AG08395 (cell line): ENCODE data around the gene ZNF639.
A peak's percentile ranks its signal among the peaks of the same experiment; 100 is the strongest.
"Not testable (repeated sequence)": the region's sequence is repeated elsewhere in the genome, so short reads cannot be mapped to it uniquely, and the experiment has no call there.

Source experiments
- DNase-seq: peaks from one replicate; pipeline ENCODE4 v3.0.0; 2012; ENCODE audit warnings: mixed read lengths, low spot score

The ZNF639 gene

GRCh38 chr3:179322286-179323196, at the start of gene ZNF639:
Gene ZNF639 (plus strand): TSS chr3:179323031. CDS start chr3:179328294, 5,263 bp downstream.
- DNase-seq = peak; percentile 95

- DNase-seq = not testable (repeated sequence)
Measured at GRCh38 chr3:179274434-179274833, 48.4 kb upstream of the ZNF639 start.

DNA sequence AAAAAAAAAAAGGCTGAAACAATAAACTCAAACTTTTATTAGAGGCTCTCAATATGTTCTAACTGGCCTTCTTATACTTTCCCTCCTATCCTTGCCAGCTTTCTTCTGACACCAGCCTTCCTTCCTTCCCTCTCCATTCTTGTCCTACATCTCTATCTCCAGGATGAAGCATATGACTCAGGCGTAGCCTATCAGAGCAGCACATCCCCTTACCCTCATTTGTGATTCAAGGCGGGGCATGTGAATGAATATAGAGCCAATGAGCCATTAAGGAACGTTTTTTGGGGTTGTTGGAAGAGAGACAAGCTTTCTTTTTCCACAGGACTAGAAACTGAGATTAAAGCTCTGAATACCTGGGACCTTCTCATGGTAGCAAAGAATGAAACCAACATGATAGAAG, 46.8 kb upstream of the ZNF639 start:
- no peak for DNase-seq

DNA sequence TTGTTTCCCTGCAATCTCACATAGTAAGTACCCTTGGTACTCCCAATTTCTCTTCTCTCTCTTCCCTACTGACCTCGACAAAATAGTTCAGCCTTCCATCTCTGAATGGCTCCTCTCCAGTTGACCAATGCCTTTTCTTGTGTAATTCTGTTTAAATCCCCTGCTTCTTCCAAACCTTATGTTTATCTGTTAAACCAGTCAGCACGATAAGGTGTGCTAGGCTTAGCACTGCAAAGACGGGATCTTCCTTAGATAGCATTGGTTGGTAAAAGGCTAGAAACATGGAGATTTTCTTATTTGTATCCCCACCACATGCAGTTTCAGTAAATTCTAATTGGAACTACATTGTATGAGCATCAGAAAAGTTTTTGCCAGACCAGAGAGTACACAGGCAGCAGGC, 46.1 kb upstream of the ZNF639 start:
- no peak for DNase-seq

DNA sequence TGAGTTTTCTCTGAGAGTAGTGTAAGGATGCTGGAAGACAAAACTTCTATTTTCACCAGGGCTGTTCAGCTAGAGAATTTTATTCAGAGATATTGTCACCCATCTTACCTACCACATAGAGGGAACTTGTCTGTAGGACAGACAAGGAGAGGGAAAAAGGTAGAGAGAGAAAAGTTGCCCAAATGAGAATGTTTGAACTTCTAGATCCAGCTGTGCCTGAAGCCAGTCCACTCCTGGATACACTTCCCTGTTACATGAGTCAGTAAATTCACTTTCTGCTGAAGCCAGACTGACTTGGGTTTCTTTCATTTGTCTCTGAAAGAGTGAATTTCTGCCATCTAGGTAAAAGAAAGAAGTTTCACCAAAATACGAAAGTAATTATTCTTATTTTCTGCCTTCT, 44.7 kb upstream of the ZNF639 start:
- no peak for DNase-seq

DNA sequence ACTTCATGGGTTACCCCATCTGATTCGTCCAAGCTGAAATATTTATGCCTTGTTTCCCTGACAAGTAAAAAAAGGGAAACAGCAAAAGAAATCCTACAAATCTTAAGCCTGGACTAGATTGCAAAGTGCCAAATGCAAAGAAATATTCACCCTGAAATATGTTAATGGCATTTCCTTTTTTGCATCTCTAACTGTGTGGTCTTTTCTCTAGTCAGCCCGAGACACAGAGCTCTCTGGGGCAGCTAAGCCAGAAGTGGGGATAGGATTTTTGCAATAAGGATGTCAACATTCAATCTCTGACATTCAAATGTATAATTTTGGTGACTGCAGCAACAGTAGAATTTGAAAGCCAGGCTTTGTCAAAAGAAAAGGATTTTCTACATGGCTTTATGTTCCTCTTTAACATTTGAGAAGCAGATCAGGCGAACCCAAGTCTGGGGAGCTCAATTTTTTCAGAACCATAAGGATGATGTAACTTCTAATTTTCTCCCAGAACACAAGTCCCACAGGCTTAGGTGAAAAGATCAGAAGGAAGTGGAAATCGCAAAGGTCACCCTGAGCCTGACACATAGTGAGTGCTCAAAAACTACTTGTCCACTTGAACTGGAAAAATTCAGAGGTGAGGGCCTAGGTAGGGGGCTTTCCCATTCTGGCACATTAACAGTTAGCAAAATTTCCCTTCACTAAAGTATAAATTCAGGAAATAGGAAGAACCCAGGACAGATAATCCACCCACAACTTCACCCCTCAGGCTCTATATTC, 43.7 kb upstream of the ZNF639 start:
- no peak for DNase-seq

DNA sequence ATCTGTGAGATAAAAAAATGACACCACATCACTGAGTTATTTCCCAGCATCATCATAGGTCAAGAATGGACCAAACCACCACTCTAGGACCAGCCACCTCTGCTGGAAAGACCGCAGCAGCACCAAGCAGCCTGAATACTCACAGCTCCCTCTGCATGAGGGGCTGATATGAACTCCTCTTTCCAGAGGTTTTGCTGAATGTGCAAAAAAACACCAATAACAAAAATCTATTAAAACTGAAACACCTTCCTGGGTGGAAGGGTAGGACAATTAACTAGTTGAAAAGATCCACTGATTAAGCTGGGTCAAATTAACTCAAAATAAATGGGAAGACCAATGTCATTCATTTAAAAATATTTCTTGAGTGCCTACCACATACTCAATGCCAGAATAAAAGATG, 43.0 kb upstream of the ZNF639 start:
- no peak for DNase-seq

DNA sequence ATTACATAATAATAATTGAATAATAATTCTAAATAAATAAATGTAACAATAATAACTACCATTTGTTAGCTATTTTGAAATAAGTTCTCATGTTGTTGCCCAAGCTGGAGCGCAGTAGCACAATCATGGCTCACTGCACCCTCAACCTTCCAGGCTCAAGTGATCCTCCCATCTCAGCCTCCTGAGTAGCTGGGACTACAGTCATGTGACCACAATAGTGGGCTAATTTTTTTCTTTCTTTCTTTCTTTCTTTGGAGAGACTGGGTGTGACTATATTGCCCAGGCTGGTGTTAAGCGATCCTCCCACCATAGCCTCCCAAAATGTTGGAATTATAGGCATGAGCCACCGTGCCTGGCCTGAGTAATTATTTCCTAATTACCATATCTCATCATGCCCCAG, 41.0 kb upstream of the ZNF639 start:
- no peak for DNase-seq

GRCh38 chr3:179286331-179286730, 36.5 kb upstream of the ZNF639 start:
- no peak for DNase-seq

DNA sequence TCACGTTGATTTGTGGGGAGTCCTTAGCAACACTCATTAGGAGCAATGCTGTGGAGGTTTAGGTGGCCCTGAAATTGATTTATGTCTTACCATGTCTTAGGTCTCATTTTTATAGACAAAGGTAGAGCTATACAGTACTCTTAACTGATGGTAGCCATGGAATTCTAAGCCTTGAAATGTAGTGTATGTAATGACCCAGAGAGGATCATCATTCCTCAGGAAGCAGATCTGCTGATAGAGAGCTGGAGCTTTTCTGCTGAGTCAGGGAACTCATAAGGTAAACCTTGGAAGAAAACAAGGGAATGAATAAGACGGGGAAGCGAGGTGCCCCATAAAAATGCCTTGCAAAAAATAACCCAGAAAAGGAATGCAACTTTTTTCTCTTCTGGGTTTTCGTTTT, 34.0 kb upstream of the ZNF639 start:
- DNase-seq = no peak

GRCh38 chr3:179289295-179289694, 33.5 kb upstream of the ZNF639 start:
- DNase-seq = no peak

GRCh38 chr3:179292450-179292849, 30.4 kb upstream of the ZNF639 start:
- no peak for DNase-seq

DNA sequence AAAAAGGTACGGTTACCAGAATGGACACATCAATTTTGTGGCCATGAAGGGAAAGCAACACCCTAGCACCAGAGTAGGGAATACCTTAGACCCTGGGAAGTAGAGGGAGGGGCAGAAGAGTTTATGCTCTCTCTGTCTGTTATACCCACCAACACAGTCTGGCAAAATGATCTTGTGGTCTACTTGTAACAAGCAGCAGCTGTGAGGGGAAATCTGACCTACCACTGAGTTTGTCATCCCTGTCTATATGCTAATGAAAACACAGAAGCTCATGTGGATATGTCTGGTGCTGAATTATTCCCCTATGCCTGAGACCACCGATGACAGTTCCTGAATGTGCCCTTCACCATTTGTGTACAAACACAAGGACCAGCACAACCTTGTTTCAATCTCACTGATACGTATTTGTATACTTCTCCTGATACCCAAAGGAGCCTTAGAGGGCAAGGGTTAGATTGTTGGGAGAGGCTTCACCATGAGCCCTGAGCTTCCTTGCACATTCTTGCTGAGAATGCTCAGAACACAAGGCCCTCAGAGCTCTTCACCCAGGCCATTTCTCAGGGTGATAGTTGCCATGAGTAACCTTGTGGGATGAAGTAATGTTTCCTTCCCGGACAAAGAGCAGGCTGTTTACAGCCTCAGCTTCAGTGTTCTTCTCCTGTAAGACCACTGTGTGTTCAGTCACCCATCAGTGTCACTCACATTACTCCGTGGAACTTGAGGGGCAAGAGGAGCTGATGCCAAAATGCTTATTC, 24.7 kb upstream of the ZNF639 start:
- DNase-seq = no peak

DNA sequence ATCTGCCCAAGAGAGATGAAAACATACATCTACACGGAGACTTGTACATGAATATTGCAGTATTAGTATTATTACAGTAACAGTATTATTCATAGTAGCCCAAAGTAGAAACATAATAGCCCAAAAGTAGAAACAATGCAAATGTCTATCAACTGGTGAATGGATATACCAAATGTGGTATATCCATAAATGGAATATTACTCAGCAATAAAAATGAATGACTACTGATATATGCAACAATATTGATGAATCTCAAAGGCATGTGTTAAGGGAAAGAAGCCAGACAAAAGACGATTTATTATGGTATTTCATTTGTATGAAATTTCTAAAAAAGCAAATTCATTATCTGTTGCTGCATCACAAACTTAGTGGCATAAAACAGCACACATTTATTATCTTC, 23.5 kb upstream of the ZNF639 start:
- DNase-seq = no peak

- DNase-seq = no peak
Measured at GRCh38 chr3:179299999-179300613, 22.7 kb upstream of the ZNF639 start.

GRCh38 chr3:179301645-179302044, 21.2 kb upstream of the ZNF639 start:
- no peak for DNase-seq

DNA sequence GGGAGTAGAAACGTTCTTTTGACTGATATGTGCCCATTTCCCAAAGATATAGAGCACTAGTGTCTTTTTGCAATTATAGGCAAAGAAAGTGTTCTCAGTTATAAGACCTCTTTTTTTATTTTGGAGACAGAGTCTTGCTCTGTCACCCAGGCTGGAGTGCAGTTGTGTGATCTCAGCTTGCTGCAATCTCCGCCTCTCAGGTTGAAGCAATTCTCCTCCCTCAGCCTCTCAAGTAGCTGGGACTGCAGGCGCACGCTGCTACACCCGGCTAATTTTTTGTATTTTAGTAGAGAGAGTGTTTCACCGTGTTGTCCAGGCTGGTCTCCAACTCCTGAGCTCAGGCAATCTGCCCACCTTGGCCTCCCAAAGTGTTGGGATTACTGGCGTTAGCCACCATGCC, 20.7 kb upstream of the ZNF639 start:
- DNase-seq = no peak

- no peak for DNase-seq
Measured at GRCh38 chr3:179304605-179305004, 18.2 kb upstream of the ZNF639 start.

GRCh38 chr3:179307362-179307761, 15.5 kb upstream of the ZNF639 start:
- DNase-seq = not testable (repeated sequence)

- DNase-seq = no peak
Measured at GRCh38 chr3:179308001-179308400, 14.8 kb upstream of the ZNF639 start.

GRCh38 chr3:179309225-179310078, 13.4 kb upstream of the ZNF639 start:
- DNase-seq = no peak
